Fibroblast of skin of left biceps (primary cell): ENCODE results near the gene ZNF536.

Experiments
- DNase-seq, 2 experiments: peaks; one replicate each; pipeline ENCODE4 v3.0.0-alpha.2; 2013; ENCODE audit warnings: low read depth in 2 of 2

The ZNF536 gene

GRCh38 chr19:30528919-30529318 is 156.7 kb downstream of the ZNF536 start:
- DNase-seq: no peak

DNA sequence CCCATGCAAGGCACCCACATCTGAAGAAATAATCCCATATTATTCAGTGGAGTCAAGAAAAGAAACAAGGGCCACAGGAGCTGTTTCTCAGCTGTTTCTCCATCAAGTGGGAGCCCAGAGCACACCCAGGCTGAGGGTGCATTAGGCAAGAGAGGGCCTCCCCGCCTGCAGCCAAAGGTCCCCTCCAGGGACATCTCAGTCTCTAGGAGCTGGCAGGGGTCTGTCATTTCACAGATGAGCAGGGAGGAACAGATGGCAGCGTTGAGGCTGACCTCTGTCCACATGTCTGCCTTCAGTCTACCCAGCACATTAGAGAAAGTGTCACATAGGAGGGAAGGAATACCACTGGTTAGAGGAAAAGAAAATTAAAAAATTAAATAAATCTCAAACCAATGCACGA is 157.7 kb downstream of the ZNF536 start:
- DNase-seq: no peak

DNA sequence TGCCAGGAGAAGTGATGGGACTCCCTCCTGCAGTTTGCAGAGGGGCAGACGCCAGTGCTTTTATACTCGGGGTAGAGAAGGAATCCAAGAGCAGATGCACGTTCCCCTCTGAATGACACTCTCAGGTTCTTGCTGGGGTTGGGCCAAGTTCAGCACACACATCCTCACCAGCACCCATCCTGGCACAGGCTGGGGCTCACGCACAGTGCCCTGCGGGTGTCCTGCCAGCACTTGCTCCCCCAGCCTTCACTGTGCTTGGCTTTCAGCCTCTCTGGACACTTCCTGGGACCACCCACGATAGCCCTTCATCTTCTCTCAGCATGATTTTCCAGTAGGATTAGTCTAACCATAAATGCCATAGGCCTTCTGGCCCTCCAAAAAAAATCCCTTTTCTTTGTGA is 158.6 kb downstream of the ZNF536 start:
- no peak for DNase-seq

GRCh38 chr19:30535011-30535410 is 162.8 kb downstream of the ZNF536 start:
- no peak for DNase-seq

GRCh38 chr19:30536975-30537374 is 164.8 kb downstream of the ZNF536 start:
- DNase-seq: no peak

DNA sequence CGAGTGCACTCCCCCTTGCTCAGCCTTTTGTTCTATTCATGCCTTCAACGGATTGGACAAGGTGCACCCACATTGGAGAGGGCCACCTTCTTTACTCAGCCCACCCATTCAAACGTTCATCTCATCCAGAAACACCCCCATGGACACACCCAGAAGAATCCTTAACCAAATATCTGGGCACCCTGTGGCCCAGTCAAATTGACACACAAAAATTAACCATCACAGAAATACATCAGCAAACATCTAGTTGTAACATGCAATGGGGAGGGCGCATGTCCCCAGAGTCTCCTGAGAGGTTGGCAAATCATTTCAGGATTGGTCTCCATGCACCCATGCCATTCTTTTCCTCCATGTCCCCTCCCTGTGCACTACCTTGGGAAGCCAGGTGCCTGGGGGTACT is 167.1 kb downstream of the ZNF536 start:
- no peak for DNase-seq

DNA sequence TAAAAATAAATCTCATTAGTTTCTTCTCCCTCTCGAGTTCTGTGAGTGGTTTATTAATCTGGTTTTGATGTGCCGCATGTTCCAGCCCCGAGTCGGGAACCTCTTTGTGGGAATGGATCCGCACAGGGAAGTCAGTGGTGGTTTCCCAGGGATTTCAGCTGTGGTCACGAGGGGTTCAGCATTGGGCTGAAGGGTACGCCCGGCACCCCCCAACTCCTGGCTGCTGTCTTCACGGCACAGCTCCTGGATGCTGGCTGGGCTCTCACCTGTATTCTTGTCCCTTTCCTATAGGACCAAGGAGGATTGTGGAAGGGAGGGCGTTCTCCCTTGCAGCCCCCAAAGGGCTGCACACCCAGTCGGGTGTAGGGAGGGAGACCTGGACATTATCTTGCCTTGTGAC is 167.8 kb downstream of the ZNF536 start:
- DNase-seq: no peak

- no peak for DNase-seq
These were observed 168.6 kb downstream of the ZNF536 start for GRCh38 chr19:30540761-30541160.

- no peak for DNase-seq
These were observed 169.4 kb downstream of the ZNF536 start for GRCh38 chr19:30541575-30541974.

GRCh38 chr19:30543243-30543945 is 171.2 kb downstream of the ZNF536 start:
- DNase-seq: no peak

DNA sequence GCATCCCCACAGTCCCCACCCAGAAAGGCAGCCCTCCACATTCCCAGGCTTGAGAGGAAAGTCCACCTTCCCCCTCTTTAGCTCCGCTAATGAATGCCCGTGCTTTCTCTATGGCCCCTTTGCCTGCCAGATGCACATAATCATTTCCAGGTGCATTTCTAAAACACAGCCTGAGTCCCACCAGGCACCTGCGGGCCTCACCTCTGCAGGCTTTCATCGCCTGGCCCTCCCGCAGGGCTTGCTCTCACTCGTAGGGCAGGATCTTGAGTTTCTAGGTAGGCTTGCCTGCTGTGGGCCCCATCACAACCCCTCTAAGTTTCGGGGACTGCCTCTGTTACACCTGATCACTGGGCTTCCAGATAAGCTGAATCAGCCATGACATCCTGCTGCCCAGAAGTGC is 173.6 kb downstream of the ZNF536 start:
- DNase-seq: no peak

DNA sequence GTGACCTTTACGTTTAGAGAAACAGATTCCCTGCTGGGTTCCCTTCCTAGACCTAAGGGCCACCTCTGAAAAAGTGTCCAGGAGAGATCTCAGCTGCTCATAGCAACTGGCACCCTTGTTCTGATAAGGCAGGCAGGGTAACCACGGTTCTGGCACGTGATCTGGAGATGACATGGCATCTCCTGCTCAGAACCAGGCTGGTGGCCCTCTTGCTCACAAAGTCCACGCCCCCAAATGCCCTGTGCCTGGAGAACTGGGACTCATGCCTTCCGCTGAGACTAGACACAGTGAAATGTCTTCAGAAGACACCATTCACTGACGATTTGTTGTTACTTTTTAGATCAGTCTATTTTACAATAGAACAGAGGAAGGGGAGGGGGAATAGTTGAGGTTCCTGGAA is 174.1 kb downstream of the ZNF536 start:
- no peak for DNase-seq

- peak in 1 of 2 experiments; percentile 8 for DNase-seq
These were observed 175.1 kb downstream of the ZNF536 start for GRCh38 chr19:30547246-30547645.

DNA sequence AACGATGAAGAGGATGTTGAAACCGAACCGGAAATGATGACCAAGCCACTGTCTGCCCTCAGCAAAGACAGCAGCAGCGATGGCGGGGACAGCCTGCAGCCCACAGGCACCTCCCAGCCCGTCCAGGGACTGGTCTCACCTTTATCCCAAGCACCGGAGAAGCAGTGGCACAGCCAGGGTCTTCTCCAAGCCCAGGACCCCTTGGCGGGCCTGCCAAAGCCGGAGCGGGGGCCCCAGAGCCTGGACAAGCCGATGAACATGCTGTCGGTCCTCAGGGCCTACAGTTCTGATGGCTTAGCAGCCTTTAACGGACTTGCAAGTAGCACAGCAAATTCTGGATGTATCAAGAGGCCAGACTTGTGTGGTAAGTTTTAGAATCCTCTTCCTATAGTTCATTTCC is 177.0 kb downstream of the ZNF536 start:
- no peak for DNase-seq

- no peak for DNase-seq
These were observed 179.1 kb downstream of the ZNF536 start for GRCh38 chr19:30551271-30551670.

GRCh38 chr19:30552593-30552992 is 180.4 kb downstream of the ZNF536 start:
- no peak for DNase-seq

DNA sequence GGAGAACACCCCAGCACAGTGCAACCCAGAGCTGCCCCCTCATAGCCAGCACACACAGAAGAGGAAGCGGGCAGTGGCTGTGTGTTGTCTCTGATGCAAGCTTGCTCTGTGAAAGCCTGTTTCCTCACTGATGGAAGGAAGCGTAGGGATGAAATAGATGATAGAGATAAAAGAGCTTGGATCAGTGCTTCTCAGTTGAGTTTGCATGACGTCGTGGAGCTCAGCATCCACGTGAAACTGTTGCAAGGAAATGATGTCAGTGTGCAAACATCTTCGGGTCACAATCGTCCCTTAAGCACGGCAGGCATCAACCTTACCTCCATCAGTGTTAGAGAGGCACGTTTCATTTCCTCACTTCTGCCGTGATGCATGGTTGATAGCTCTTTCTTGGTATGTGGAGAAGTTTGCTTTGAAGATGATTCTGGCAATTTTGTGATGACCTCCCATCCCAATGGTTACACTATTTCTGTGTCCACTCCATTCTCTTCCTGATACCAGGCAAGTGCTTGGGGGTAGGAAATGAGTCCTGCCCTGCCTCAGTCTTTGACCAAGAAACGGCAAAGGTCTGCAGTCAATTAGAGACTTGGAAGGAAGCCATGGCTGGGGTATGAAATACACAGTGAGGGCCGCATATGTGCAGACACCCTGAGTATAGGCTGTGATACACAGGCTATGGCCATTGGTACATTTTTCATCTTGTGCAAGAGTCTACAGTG is 183.0 kb downstream of the ZNF536 start:
- DNase-seq: peak; percentile 41 to 53

DNA sequence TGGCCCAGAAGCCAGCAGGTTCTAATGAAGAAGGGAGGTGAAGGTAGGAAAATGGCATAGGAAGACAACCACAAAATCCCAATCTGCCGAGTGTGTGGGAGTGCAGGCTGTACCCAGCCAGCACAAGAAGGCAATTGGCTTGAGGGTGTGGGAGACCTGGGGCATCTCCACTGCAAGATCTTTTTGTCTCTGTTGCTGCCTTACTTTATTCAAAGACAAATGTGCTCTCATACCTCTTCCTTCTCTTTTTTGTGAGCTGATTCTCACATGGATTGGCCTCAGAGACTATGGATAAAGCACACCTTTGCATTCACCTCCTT is 183.6 kb downstream of the ZNF536 start:
- DNase-seq: no peak

GRCh38 chr19:30556230-30556711 is 184.1 kb downstream of the ZNF536 start:
- DNase-seq: no peak

- peak; percentile 34 to 47 for DNase-seq
These were observed 185.0 kb downstream of the ZNF536 start for GRCh38 chr19:30557212-30557611.

DNA sequence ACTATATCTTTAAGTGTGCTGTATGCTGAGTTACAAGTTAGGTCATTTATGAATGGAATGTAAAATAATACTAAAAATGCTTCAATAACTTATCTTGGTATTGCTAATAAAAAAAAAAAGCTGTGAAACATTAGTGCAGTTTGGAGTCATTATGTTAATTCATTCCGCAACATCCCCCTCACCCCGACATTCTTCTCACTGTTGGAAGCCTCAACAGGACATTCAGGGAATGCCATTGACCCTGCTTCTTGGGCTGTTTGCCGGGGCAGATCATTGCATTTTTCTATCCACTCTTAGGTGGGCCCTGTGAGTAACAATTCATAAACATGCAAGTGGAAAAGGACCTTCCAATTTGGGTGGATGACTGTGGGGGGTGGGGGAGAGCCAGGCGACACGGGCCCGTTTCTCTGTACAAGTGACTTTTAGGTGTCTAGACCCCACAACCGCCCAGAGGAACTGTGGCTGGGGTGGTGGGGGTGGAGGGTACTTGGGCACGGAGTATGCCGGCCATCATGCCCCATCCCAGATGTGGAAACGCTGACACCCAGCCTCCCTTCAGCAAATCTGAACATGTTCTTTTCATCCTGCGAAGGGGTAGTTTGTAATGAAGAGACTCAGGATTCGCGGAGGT is 185.9 kb downstream of the ZNF536 start:
- no peak for DNase-seq

- no peak for DNase-seq
These were observed 186.6 kb downstream of the ZNF536 start for GRCh38 chr19:30558793-30559192.

DNA sequence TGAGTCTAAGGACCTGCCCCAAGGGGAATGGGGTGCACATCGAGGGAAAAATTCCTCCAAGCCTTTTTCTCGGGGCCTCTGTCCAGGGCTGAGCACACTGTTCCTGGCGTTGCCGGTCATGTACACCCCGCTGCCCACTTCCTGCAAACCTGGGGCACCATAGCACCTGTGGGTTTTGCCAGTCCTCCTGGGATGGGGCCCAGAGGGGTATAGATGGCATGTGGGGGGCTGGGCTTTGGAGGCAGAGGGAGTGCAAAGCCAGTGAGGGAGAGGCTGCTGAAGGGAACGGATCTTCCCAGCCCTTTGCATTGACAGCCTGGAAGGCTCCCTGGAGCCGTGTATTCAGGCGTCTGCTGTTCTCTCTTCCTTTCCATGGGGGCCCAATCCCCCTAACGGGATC is 187.3 kb downstream of the ZNF536 start:
- DNase-seq: no peak
